H1 (cell line): Measurements from ENCODE around the gene NOBOX. TPM values are rescaled to one million over a fixed set of nuclear protein-coding genes. Genes with fewer than 3 reads are reported as not detected.

Experiments
- CTCF ChIA-PET: fragments of 300-600 bp; sonication (Branson Sonifier 250); formaldehyde crosslinking; loops from one replicate; lab custom pipeline; 2021; ENCODE audit not compliant: partially characterized antibody; lab: Charles Lee
- POLR2A ChIA-PET: fragments of 300-600 bp; sonication (Branson Sonifier 250); formaldehyde crosslinking; loops from one replicate; lab custom pipeline; 2021; ENCODE audit warnings: inconsistent platforms; ENCODE audit not compliant: partially characterized antibody; lab: Charles Lee
- DNase-seq, 2 experiments: peaks; one replicate each; pipeline versions ENCODE4 v3.0.0 to v3.0.0-alpha.2; 2010 to 2022; ENCODE audit warnings: low spot score in 2 of 2, low read depth in 1 of 2, mixed read lengths in 1 of 2
- FAIRE-seq: peaks from 2 replicates; lab custom pipeline; 2011; peaks lifted over from hg19 to GRCh38; lab: Jason Lieb, UNC
- H2AFZ ChIP-seq: 2 replicates; pipeline ENCODE4 v1.8.1; 2012; ENCODE audit warnings: low read length, inconsistent platforms
- H2AK5ac ChIP-seq: 2 replicates; pipeline ENCODE4 v1.6.1; 2013; ENCODE audit warnings: low read depth, low read length
- H2BK120ac ChIP-seq: replicated peaks from 2 replicates; pipeline ENCODE3; 2013; ENCODE audit warnings: low read depth, low read length, inconsistent platforms
- H2BK12ac ChIP-seq: 2 replicates; pipeline ENCODE4 v1.6.1; 2013; ENCODE audit warnings: low read depth, low read length
- H2BK15ac ChIP-seq: 2 replicates; pipeline ENCODE4 v1.6.1; 2013; ENCODE audit warnings: low read length
- H2BK20ac ChIP-seq: 2 replicates; pipeline ENCODE4 v1.6.1; 2013; ENCODE audit warnings: low read length
- H2BK5ac ChIP-seq: 2 replicates; pipeline ENCODE4 v1.6.1; 2013; ENCODE audit warnings: low read depth, low read length
- H3K14ac ChIP-seq: 2 replicates; pipeline ENCODE4 v1.6.1; 2013; ENCODE audit warnings: inconsistent platforms; ENCODE audit not compliant: insufficient read length
- H3K18ac ChIP-seq: 2 replicates; pipeline ENCODE4 v1.6.1; 2013; ENCODE audit warnings: low read length; ENCODE audit errors: extremely low read depth
- H3K23ac ChIP-seq: 2 replicates; pipeline ENCODE4 v1.6.1; 2013; ENCODE audit warnings: inconsistent platforms; ENCODE audit not compliant: insufficient read length
- H3K23me2 ChIP-seq: 2 replicates; pipeline ENCODE4 v1.6.1; 2013; ENCODE audit warnings: low read depth, low read length
- H3K27ac ChIP-seq: 2 replicates; pipeline ENCODE4 v1.6.1; 2011; ENCODE audit warnings: low read depth, low read length, inconsistent platforms
- H3K27me3 ChIP-seq, 4 experiments: replicated peaks in 1 of 4; 1 replicate in 1 of 4; 2 replicates in 3 of 4; pipeline versions ENCODE4 v1.6.1 to v1.8.1; 2011 to 2013; ENCODE audit warnings: low read length in 3 of 4, mild to moderate bottlenecking in 3 of 4, inconsistent platforms in 2 of 4, mixed read lengths in 2 of 4, moderate library complexity in 1 of 4; ENCODE audit not compliant: control insufficient read depth in 3 of 4, insufficient read depth in 3 of 4; ENCODE audit errors: extremely low read depth in 1 of 4
- H3K36me3 ChIP-seq, 4 experiments: 2 replicates each; pipeline versions ENCODE4 v1.6.1 to v1.8.1; 2011 to 2013; ENCODE audit warnings: mild to moderate bottlenecking in 4 of 4, low read length in 3 of 4, moderate library complexity in 2 of 4, control low read depth in 1 of 4, inconsistent platforms in 1 of 4; ENCODE audit not compliant: insufficient read depth in 4 of 4, control insufficient read depth in 2 of 4
- H3K4ac ChIP-seq: replicated peaks from 2 replicates; pipeline ENCODE3; 2013; ENCODE audit warnings: low read length, low read depth, mixed read lengths, inconsistent platforms; ENCODE audit not compliant: insufficient read length
- H3K4me1 ChIP-seq, 4 experiments: replicated peaks in 1 of 4; 1 replicate in 1 of 4; 2 replicates in 3 of 4; pipeline versions ENCODE4 v1.6.1 to v1.8.1; 2011 to 2013; ENCODE audit warnings: low read length in 3 of 4, inconsistent platforms in 2 of 4, mixed read lengths in 1 of 4; ENCODE audit not compliant: insufficient read depth in 4 of 4, control insufficient read depth in 3 of 4
- H3K4me2 ChIP-seq, 2 experiments: 2 replicates each; pipeline versions ENCODE4 v1.6.1 to v1.8.1; 2011 to 2013; ENCODE audit warnings: low read depth in 2 of 2, low read length in 2 of 2, control low read depth in 1 of 2, inconsistent platforms in 1 of 2, mild to moderate bottlenecking in 1 of 2; ENCODE audit not compliant: insufficient read depth in 1 of 2
- H3K4me3 ChIP-seq, 4 experiments: fragments of 200-600, 300-600 bp in 1 of 4; sonication (generic), shearing (Covaris generic), sonication (Bioruptor Twin) in 1 of 4; 2 replicates each; pipeline versions ENCODE4 v1.5.1 to v1.8.1; 2011 to 2016; ENCODE audit warnings: low read length in 4 of 4, low read depth in 3 of 4, control low read depth in 2 of 4, inconsistent platforms in 2 of 4, mild to moderate bottlenecking in 2 of 4, mixed read lengths in 1 of 4, moderate library complexity in 1 of 4; ENCODE audit not compliant: insufficient read depth in 2 of 4; ENCODE audit errors: extremely low read depth in 1 of 4
- H3K56ac ChIP-seq: replicated peaks from 2 replicates; pipeline ENCODE3; 2013; ENCODE audit warnings: low read depth, mild to moderate bottlenecking, mixed read lengths, low read length, inconsistent platforms; ENCODE audit not compliant: insufficient read length
- H3K79me1 ChIP-seq: 2 replicates; pipeline ENCODE4 v1.6.1; 2013; ENCODE audit warnings: low read depth, low read length, control low read depth
- H3K79me2 ChIP-seq, 2 experiments: 2 replicates each; pipeline versions ENCODE4 v1.6.1 to v1.8.1; 2012 to 2013; ENCODE audit warnings: low read length in 2 of 2, mild to moderate bottlenecking in 2 of 2, inconsistent platforms in 1 of 2; ENCODE audit not compliant: insufficient read depth in 2 of 2, control insufficient read depth in 1 of 2
- H3K9ac ChIP-seq, 4 experiments: replicated peaks in 1 of 4; 1 replicate in 1 of 4; 2 replicates in 3 of 4; pipeline versions ENCODE4 v1.6.1 to v1.8.1; 2011 to 2013; ENCODE audit warnings: low read depth in 3 of 4, low read length in 3 of 4, control low read depth in 2 of 4, mild to moderate bottlenecking in 2 of 4, moderate library complexity in 2 of 4, inconsistent platforms in 1 of 4; ENCODE audit errors: extremely low read depth in 1 of 4
- H3K9me3 ChIP-seq, 2 experiments: 2 replicates each; pipeline versions ENCODE4 v1.6.1 to v1.8.1; 2012 to 2013; ENCODE audit warnings: mild to moderate bottlenecking in 2 of 2, moderate library complexity in 2 of 2, control low read depth in 1 of 2, inconsistent platforms in 1 of 2, low read depth in 1 of 2, low read length in 1 of 2, mixed read lengths in 1 of 2; ENCODE audit not compliant: insufficient read depth in 2 of 2
- H4K20me1 ChIP-seq, 2 experiments: replicated peaks in 1 of 2; 2 replicates each; pipeline versions ENCODE3 to v1.8.1; 2011 to 2013; ENCODE audit warnings: inconsistent platforms in 2 of 2, low read length in 2 of 2, mild to moderate bottlenecking in 1 of 2; ENCODE audit not compliant: insufficient read depth in 2 of 2, control insufficient read depth in 1 of 2
- H4K5ac ChIP-seq: 2 replicates; pipeline ENCODE4 v1.6.1; 2013; ENCODE audit warnings: low read length, low read depth, mixed read lengths, inconsistent platforms; ENCODE audit not compliant: insufficient read length
- H4K8ac ChIP-seq: 2 replicates; pipeline ENCODE4 v1.8.0; 2013; ENCODE audit warnings: mild to moderate bottlenecking, moderate library complexity, low read length, inconsistent platforms; ENCODE audit not compliant: insufficient read depth; ENCODE audit errors: extremely low read depth
- H4K91ac ChIP-seq: replicated peaks from 2 replicates; pipeline ENCODE3; 2013; ENCODE audit warnings: low read length, mixed read lengths, inconsistent platforms; ENCODE audit not compliant: insufficient read length
- CBX8 ChIP-seq: fragments of 300-800, 300-1000 bp; sonication (generic); IDR thresholded peaks from 2 replicates; pipeline ENCODE4 v1.7.1; 2016; ENCODE audit warnings: low read depth, low read length, borderline replicate concordance
- CHD1 ChIP-seq: IDR thresholded peaks from 2 replicates; pipeline ENCODE4 v1.6.1; 2012; ENCODE audit warnings: low read depth, low read length, improper control_type of control experiment
- MAX ChIP-seq: IDR thresholded peaks from 2 replicates; pipeline ENCODE4 v1.6.1; 2012; ENCODE audit warnings: inconsistent platforms
- NRF1 ChIP-seq: IDR thresholded peaks from 2 replicates; pipeline ENCODE4 v1.6.1; 2011; ENCODE audit warnings: mild to moderate bottlenecking, low read depth, low read length, improper control_type of control experiment
- RAD21 ChIP-seq, 2 experiments: IDR thresholded peaks in 1 of 2; conservative IDR thresholded peaks in 1 of 2; 2 replicates each; pipeline ENCODE4 v1.6.1; 2011; ENCODE audit warnings: low read depth in 2 of 2, low read length in 2 of 2, improper control_type of control experiment in 1 of 2, inconsistent platforms in 1 of 2, mild to moderate bottlenecking in 1 of 2, moderate library complexity in 1 of 2
- RFX5 ChIP-seq: IDR thresholded peaks from 2 replicates; pipeline ENCODE4 v1.6.1; 2011; ENCODE audit warnings: low read depth, low read length, improper control_type of control experiment, borderline replicate concordance
- SIX5 ChIP-seq: IDR thresholded peaks from 2 replicates; pipeline ENCODE4 v1.6.1; 2011; ENCODE audit warnings: mild to moderate bottlenecking, low read depth, low read length
- SUZ12 ChIP-seq: fragments of 200-600 bp; sonication (generic); IDR thresholded peaks from 2 replicates; pipeline ENCODE4 v1.6.1; 2012; ENCODE audit warnings: mild to moderate bottlenecking, inconsistent platforms, low read length, moderate library complexity, mixed read lengths
- TAF1 ChIP-seq: IDR thresholded peaks from 2 replicates; pipeline ENCODE4 v1.6.1; 2011; ENCODE audit warnings: mild to moderate bottlenecking, low read depth, low read length
- TBP ChIP-seq: IDR thresholded peaks from 2 replicates; pipeline ENCODE4 v1.6.1; 2011; ENCODE audit warnings: low read depth, low read length, improper control_type of control experiment
- USF2 ChIP-seq: IDR thresholded peaks from 2 replicates; pipeline ENCODE4 v1.6.1; 2011; ENCODE audit warnings: low read length, improper control_type of control experiment
- ZNF274 ChIP-seq: IDR thresholded peaks from 2 replicates; pipeline ENCODE4 v1.7.0; 2012; ENCODE audit warnings: low read length, borderline replicate concordance; ENCODE audit errors: extremely low read depth
- WGBS, 2 experiments: shearing (Covaris generic) in 1 of 2; methylation state at CpG; one replicate each; pipeline versions ENCODE4 v1.1.6 to v1.1.7; 2013 to 2015; ENCODE audit warnings: low lambda C conversion rate in 2 of 2, mixed read lengths in 2 of 2, inconsistent platforms in 1 of 2, low coverage in 1 of 2, missing lambda C conversion rate in 1 of 2; ENCODE audit not compliant: insufficient replicate concordance in 2 of 2, insufficient coverage in 1 of 2, insufficient read length in 1 of 2; ENCODE audit errors: extremely low coverage in 1 of 2, missing lambda C conversion rate in 1 of 2; 5-methylcytosine and 5-hydroxymethylcytosine counted together
- polyA plus RNA-seq, 7 experiments: library from polyadenylated mRNA; depleted of rRNA in 3 of 7; stranded (reverse) in 5 of 7; unstranded in 2 of 7; fragments of >200 nt in 5 of 7; fragments of 200-250 nt in 2 of 7; gene quantifications; 1 replicate in 5 of 7; 2 replicates in 1 of 7; 4 replicates in 1 of 7; pipeline versions ENCODE4 v1.2.1 to v1.2.3, GENCODE V29; 2011 to 2013; ENCODE audit warnings: missing spikeins in 2 of 7, mixed read lengths in 2 of 7
- total RNA-seq: library from RNA; stranded (reverse); fragmentation: NEBNext Ultra II Directional; extraction: Animal tissue kit (Norgen Biotek cat#: 25700); gene quantifications from 2 replicates; pipeline ENCODE4 v1.2.1, GENCODE V29; 2021

The NOBOX gene
- total and polyA plus RNA-seq, 2 of the 8 experiments (the other 6 are each of a cell fraction or from before 2014, with no cell fraction given), result not detected

- POLR2A ChIA-PET, result interaction anchor here (0.5 kb wide), 1 partner anchor 268 kb away, joined by 4 read pairs; no protein-coding TSS in a partner anchor
- no peak overlapping the region for H2BK12ac ChIP-seq
- H3K4me2 ChIP-seq, result no peak overlapping the region
- H3K27ac ChIP-seq, result no peak overlapping the region
- no peaks in the 10 kb centered on the region for H3K27me3 ChIP-seq
- H3K79me2 ChIP-seq, result no peaks in the 10 kb centered on the region
- no peaks in the 10 kb centered on the region for H3K9me3 ChIP-seq
- no peak overlapping the region for H2BK20ac ChIP-seq
- H2AK5ac ChIP-seq, result no peak overlapping the region
- H3K4me3 ChIP-seq, result no peak overlapping the region
- no peak overlapping the region for H2AFZ ChIP-seq
- TF ChIP-seq USF2 (no peak), RFX5 (no peak), SUZ12 (no peak), CHD1 (no peak), CBX8 (no peak), SIX5 (no peak), NRF1 (no peak), TAF1 (no peak), RAD21 (IDR thresholded peaks at IDR 0.05 in 1 of 2, conservative IDR thresholded peaks at IDR 0.05 in 1 of 2; ENCODE audit: low read depth in 2 of 2, low read length in 2 of 2) (no peak), ZNF274 (no peak), MAX (no peak), TBP (no peak)
- H2BK5ac ChIP-seq, result no peak overlapping the region
- no peaks in the 10 kb centered on the region for H3K23me2 ChIP-seq
- peaks cover 0 to 1% (median 0%) of the 10 kb centered on the region in 4 experiments; a peak in 1 of 7 replicates for H3K4me1 ChIP-seq
- no peak overlapping the region for H2BK15ac ChIP-seq
- H3K4ac ChIP-seq, result no peak overlapping the region
- no peak overlapping the region for H4K5ac ChIP-seq
- H3K79me1 ChIP-seq, result no peaks in the 10 kb centered on the region
- CTCF ChIA-PET, result interaction anchor here (0.9 to 1.6 kb wide), 4 partner anchors 9 to 228 kb away, joined by 3 to 7 read pairs (median 3); no protein-coding TSS in a partner anchor
- H3K23ac ChIP-seq, result no peak overlapping the region
- DNase-seq (peak in 1 of 2 experiments; percentile 24), FAIRE-seq (no peak)
- WGBS, 2 experiments, result 84% methylated on average over 3 of the region's 4 CpGs; no CpG with 5 or more reads in 1 of the 2 experiments
- no peak overlapping the region for H3K9ac ChIP-seq
- H3K56ac ChIP-seq, result no peak overlapping the region
- no peak overlapping the region for H3K18ac ChIP-seq
- no peaks in the 10 kb centered on the region for H4K20me1 ChIP-seq
- no peaks in the 10 kb centered on the region for H3K36me3 ChIP-seq
- H3K14ac ChIP-seq, result no peak overlapping the region
- no peak overlapping the region for H4K91ac ChIP-seq
- H2BK120ac ChIP-seq, result no peak overlapping the region
- H4K8ac ChIP-seq, result 0 out of 2 replicates have a peak overlapping the region, but pooled peaks have one; percentile 16
These were observed 6.4 kb downstream of the NOBOX start for GRCh38 chr7:144397086-144397485.
